Fibroblast of lung (primary cell): Measurements from ENCODE around the gene MT1HL1. TPM values are rescaled to one million over a fixed set of nuclear protein-coding genes. Genes with fewer than 3 reads are reported as not detected.

Source experiments
- DNase-seq, 2 donors: peaks; one replicate each; pipeline versions ENCODE4 v3.0.0 to v3.0.0-alpha.2; 2010; ENCODE audit warnings: low read depth in 2 of 2
- H2AFZ ChIP-seq: 2 replicates; pipeline ENCODE4 v1.5.1; 2012; ENCODE audit warnings: low read length, control low read depth, inconsistent platforms
- H3K27ac ChIP-seq: 2 replicates; pipeline ENCODE4 v1.5.1; 2011; ENCODE audit warnings: low read length, control low read depth; ENCODE audit not compliant: insufficient read depth
- H3K27me3 ChIP-seq: 2 replicates; pipeline ENCODE4 v1.5.1; 2011; ENCODE audit warnings: mild to moderate bottlenecking, low read length; ENCODE audit not compliant: control insufficient read depth, insufficient read depth
- H3K36me3 ChIP-seq: 2 replicates; pipeline ENCODE4 v1.5.1; 2011; ENCODE audit warnings: low read length; ENCODE audit not compliant: control insufficient read depth, insufficient read depth
- H3K4me1 ChIP-seq: 2 replicates; pipeline ENCODE4 v1.5.1; 2011; ENCODE audit warnings: low read length; ENCODE audit not compliant: control insufficient read depth, insufficient read depth; ENCODE audit errors: extremely low read depth
- H3K4me2 ChIP-seq: 2 replicates; pipeline ENCODE4 v1.5.1; 2011; ENCODE audit warnings: low read length, control low read depth; ENCODE audit not compliant: insufficient read depth; ENCODE audit errors: extremely low read depth
- H3K4me3 ChIP-seq, 4 experiments: fragments of 200-600 bp in 1 of 4; sonication (generic) in 1 of 4; replicated peaks in 1 of 4; 2 replicates each; pipeline ENCODE4 v1.5.1; 2011 to 2016; ENCODE audit warnings: low read length in 4 of 4, low read depth in 3 of 4, mild to moderate bottlenecking in 3 of 4, control low read depth in 2 of 4, inconsistent platforms in 1 of 4, mixed read lengths in 1 of 4; ENCODE audit not compliant: insufficient read depth in 1 of 4; ENCODE audit errors: control extremely low read depth in 1 of 4
- H3K79me2 ChIP-seq: 2 replicates; pipeline ENCODE4 v1.5.1; 2012; ENCODE audit warnings: mild to moderate bottlenecking, low read length, inconsistent platforms; ENCODE audit not compliant: control insufficient read depth, insufficient read depth
- H3K9ac ChIP-seq: 2 replicates; pipeline ENCODE4 v1.5.1; 2011; ENCODE audit warnings: mild to moderate bottlenecking, low read length, control low read depth; ENCODE audit not compliant: insufficient read depth
- H3K9me3 ChIP-seq: 2 replicates; pipeline ENCODE4 v1.5.1; 2012; ENCODE audit warnings: low read depth, low read length; ENCODE audit not compliant: control insufficient read depth, insufficient read depth
- H4K20me1 ChIP-seq: 2 replicates; pipeline ENCODE4 v1.5.1; 2011; ENCODE audit warnings: low read length; ENCODE audit not compliant: control insufficient read depth, insufficient read depth; ENCODE audit errors: extremely low read depth
- CTCF ChIP-seq, 2 donors: IDR thresholded peaks in 1 of 2; conservative IDR thresholded peaks in 1 of 2; 1 replicate in 1 of 2; 2 replicates in 1 of 2; pipeline ENCODE4 v1.5.1; 2011 to 2012; ENCODE audit warnings: low read length in 2 of 2, control low read depth in 1 of 2, inconsistent platforms in 1 of 2, low read depth in 1 of 2, mild to moderate bottlenecking in 1 of 2
- EZH2 ChIP-seq: IDR thresholded peaks from 2 replicates; pipeline ENCODE4 v1.5.1; 2012; ENCODE audit warnings: low read length, control low read depth, mild to moderate bottlenecking; ENCODE audit errors: missing control alignments
- polyA plus RNA-seq, 2 donors: library from polyadenylated mRNA; depleted of rRNA in 1 of 2; stranded (reverse) in 1 of 2; unstranded in 1 of 2; fragments of >200 nt; gene quantifications; 2 replicates each; pipeline ENCODE4 v1.2.1, GENCODE V29; 2011 to 2012; ENCODE audit warnings: missing spikeins in 1 of 2
- total RNA-seq: library from RNA; depleted of rRNA; stranded (reverse); fragments of >200 nt; gene quantifications from 2 replicates; pipeline ENCODE4 v1.2.1, GENCODE V29; 2014

MT1HL1 gene
- total and polyA plus RNA-seq, 2 donors (not counting 1 experiment from before 2014, with no cell fraction given) = not detected

DNA sequence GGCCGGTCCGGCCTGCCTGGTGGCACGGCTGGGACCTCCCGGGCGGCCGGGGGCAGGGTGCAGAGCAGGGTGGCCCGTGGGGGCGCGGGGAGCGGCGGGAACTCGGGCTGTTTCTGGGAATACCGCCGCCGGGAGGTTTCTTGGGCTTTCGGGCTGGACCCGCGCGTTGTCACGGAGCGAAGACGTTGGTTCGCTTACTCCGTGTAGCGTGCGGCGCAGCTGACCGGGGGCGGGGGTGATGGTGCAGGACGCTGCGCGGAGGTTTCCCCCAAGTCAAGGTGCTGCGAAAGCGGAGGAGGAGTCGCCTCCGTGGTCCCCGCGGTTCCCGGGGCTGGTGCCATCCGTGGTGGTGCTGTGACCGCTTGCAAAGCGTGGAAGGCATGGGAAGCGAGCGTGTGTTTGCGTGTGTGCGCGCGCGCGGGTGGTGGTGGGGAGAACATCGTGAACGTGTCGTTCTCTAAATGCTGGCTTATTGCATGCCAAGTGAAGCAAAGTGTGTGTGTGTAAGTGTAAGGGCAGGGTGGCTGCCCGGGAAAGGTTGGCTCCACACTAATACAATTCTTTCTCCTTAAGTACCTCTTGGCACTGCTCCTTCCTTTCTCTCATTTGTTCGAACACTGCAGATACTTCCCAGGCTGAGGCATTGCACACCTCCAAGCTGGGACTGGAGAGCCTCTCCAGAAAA lies 38.8 kb upstream of the MT1HL1 start:
- Histone ChIP-seq H3K27ac (no peak overlapping the region), H3K9ac (no peak overlapping the region), H3K4me2 (peak overlapping the region; percentile 35), H2AFZ (no peak overlapping the region), H3K4me1 (peaks cover 2% of the 10 kb centered on the region), H4K20me1 (no peaks in the 10 kb centered on the region), H3K9me3 (no peaks in the 10 kb centered on the region), H3K4me3 (peak overlapping the region in 1 of 4 experiments; percentile 22), H3K36me3 (no peaks in the 10 kb centered on the region), H3K79me2 (no peaks in the 10 kb centered on the region), H3K27me3 (peaks cover 17% of the 10 kb centered on the region)
- DNase-seq = peak; percentile 0 to 9
- TF ChIP-seq CTCF (conservative IDR thresholded peaks at IDR 0.05 in 1 of 2, IDR thresholded peaks at IDR 0.05 in 1 of 2; ENCODE audit: low read depth in 1 of 2, low read length in 2 of 2) (no peak), EZH2 (peak; percentile 71)

DNA sequence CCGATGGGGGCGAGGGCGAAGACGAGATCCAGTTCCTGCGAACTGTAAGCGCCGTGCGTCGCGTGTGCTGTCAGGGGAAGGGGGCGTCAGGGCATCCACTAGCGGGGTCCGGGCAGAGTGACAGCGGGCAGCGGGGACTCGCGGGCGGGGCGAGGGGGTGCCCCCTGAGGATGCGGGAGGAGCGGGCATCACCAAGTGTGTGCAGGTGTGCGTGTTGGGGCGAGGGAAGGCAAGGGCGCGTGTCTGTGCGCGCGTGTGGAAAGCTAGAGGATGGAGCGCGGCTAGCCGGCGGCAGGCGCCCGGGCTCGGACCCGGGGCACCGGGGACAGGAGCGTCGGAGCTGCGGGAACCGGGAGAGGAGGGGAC lies 38.3 kb upstream of the MT1HL1 start:
- H3K4me2 ChIP-seq = peak overlapping the region; percentile 35
- no peak overlapping the region for H2AFZ ChIP-seq
- no peak overlapping the region for H3K27ac ChIP-seq
- H3K79me2 ChIP-seq = no peaks in the 10 kb centered on the region
- TF ChIP-seq CTCF (conservative IDR thresholded peaks at IDR 0.05 in 1 of 2, IDR thresholded peaks at IDR 0.05 in 1 of 2; ENCODE audit: low read depth in 1 of 2, low read length in 2 of 2) = no peak
- peak; percentile 65 for TF ChIP-seq EZH2
- H3K9ac ChIP-seq = no peak overlapping the region
- H4K20me1 ChIP-seq = no peaks in the 10 kb centered on the region
- peak in 1 of 2 donors; percentile 1 for DNase-seq
- H3K4me3 ChIP-seq = peak overlapping the region in 1 of 4 experiments; percentile 22
- peaks cover 17% of the 10 kb centered on the region for H3K27me3 ChIP-seq
- no peaks in the 10 kb centered on the region for H3K36me3 ChIP-seq
- H3K9me3 ChIP-seq = no peaks in the 10 kb centered on the region
- H3K4me1 ChIP-seq = peaks cover 2% of the 10 kb centered on the region

GRCh38 chr1:237041795-237042525 lies 37.7 kb upstream of the MT1HL1 start, which contains the start of gene RYR2:
TSS of gene RYR2 (plus strand) at chr1:237042184. CDS start at chr1:237042522, 338 bp downstream.
- Histone ChIP-seq H3K4me2 (peak within 1 kb of the TSS; percentile 35), H2AFZ (no peak within 1 kb of the TSS), H3K36me3 (no peaks in the 10 kb centered on the region)

More at GRCh38 chr1:237041795-237042525, 37.7 kb upstream of the MT1HL1 start, which contains the start of gene RYR2:
- peaks cover 17% of the 10 kb centered on the region for H3K27me3 ChIP-seq
- H4K20me1 ChIP-seq = no peaks in the 10 kb centered on the region
- H3K79me2 ChIP-seq = no peaks in the 10 kb centered on the region
- H3K4me1 ChIP-seq = peaks cover 2% of the 10 kb centered on the region
- H3K9ac ChIP-seq = no peak within 1 kb of the TSS
- no peaks in the 10 kb centered on the region for H3K9me3 ChIP-seq
- H3K4me3 ChIP-seq = peak within 1 kb of the TSS in 1 of 4 experiments; percentile 22
- TF ChIP-seq EZH2 = no peak
- TF ChIP-seq CTCF (conservative IDR thresholded peaks at IDR 0.05 in 1 of 2, IDR thresholded peaks at IDR 0.05 in 1 of 2; ENCODE audit: low read depth in 1 of 2, low read length in 2 of 2) = peak; percentile 27 to 33
- no peak within 1 kb of the TSS for H3K27ac ChIP-seq
- peak in 1 of 2 donors; percentile 12 for DNase-seq
